Stimulated activated effector memory CD8-positive, alpha-beta T cell treated with anti-CD3 and anti-CD28 coated beads, Interleukin-12 subunit alpha, Interleukin-12 subunit beta, amount 100 ng/mL, for 72 hours (primary cell): Measurements from ENCODE around the gene SPAG17.

ENCODE experiments used
- ATAC-seq: fragments of 150-1000 bp; cut with Tn5 transposase; 2 replicates; pipeline ENCODE4 v1.10.0; 2021
- DNase-seq, 2 donors: peaks; one replicate each; pipeline ENCODE4 v3.0.0; 2021 to 2022; ENCODE audit warnings: low spot score in 2 of 2
- H3K27ac Mint-ChIP-seq: one replicate; pipeline ENCODE4 v1.8.0; 2022; ENCODE audit warnings: mild to moderate bottlenecking, mixed read lengths
- H3K36me3 Mint-ChIP-seq: one replicate; pipeline ENCODE4 v1.8.0; 2022; ENCODE audit warnings: mild to moderate bottlenecking, mixed read lengths
- H3K4me1 Mint-ChIP-seq: one replicate; pipeline ENCODE4 v1.8.0; 2022; ENCODE audit warnings: mixed read lengths
- H3K4me3 Mint-ChIP-seq: one replicate; pipeline ENCODE4 v1.8.0; 2022; ENCODE audit warnings: mild to moderate bottlenecking, mixed read lengths
- H3K9me3 Mint-ChIP-seq: one replicate; pipeline ENCODE4 v1.8.0; 2022; ENCODE audit warnings: mixed read lengths

Gene SPAG17

GRCh38 chr1:118185084-118185832 is at the start of gene SPAG17:
SPAG17 (minus strand) TSS chr1:118185228; CDS start chr1:118185157, 71 bp downstream.
- Mint-ChIP-seq H3K36me3 (no peaks in the 10 kb centered on the region), H3K4me3 (no peak within 1 kb of the TSS), H3K27ac (no peak within 1 kb of the TSS), H3K9me3 (peaks cover 9% of the 10 kb centered on the region), H3K4me1 (no peaks in the 10 kb centered on the region)
- DNase-seq = no peak
- no peak for ATAC-seq

DNA sequence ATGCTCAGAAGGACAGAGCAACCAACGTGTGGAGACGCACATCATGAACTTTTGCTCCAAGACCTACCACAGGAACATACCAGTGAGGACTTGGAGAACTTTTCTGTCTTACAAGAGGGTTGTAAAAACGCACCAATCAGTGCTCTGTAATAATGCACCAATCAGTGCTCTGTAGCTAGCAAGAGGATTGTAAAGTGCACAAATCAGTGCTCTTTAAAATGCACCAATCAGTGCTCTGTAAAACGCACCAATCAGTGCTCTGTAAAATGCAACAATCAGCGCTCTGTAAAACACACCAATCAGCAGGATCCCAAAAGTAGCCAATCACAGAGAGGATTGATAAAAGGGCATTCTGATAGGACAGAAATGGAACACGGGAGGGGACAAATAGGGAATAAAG is 40.4 kb upstream of the SPAG17 start:
- H3K4me1 Mint-ChIP-seq = no peaks in the 10 kb centered on the region
- DNase-seq (no peak), ATAC-seq (no peak)
- no peak overlapping the region for H3K27ac Mint-ChIP-seq
- peaks cover 2% of the 10 kb centered on the region for H3K9me3 Mint-ChIP-seq
- no peak overlapping the region for H3K4me3 Mint-ChIP-seq
- H3K36me3 Mint-ChIP-seq = no peaks in the 10 kb centered on the region

DNA sequence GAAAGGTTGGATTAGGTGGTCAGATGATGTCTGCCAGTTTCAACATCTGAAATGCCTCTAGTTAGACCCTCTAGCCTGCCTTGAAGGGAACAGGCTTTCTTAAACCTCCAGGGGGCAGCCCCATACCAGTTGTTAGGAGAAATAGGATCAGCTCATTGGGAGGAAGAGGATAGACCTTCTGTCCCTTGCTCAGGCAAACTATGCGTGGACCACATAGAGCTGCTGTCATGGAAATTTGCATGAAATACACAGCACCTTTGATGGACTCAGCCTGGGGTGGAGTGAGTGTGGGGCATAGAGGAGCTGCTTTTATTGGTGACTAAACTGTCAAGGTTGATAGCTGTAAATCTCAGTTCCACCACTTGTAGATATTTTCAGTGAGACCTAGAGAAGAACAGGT is 38.4 kb upstream of the SPAG17 start:
- ATAC-seq (no peak), DNase-seq (no peak)
- Mint-ChIP-seq H3K27ac (no peak overlapping the region), H3K4me1 (no peaks in the 10 kb centered on the region), H3K9me3 (peaks cover 2% of the 10 kb centered on the region), H3K4me3 (no peak overlapping the region), H3K36me3 (no peaks in the 10 kb centered on the region)

GRCh38 chr1:118219438-118219837 is 34.4 kb upstream of the SPAG17 start:
- H3K36me3 Mint-ChIP-seq = no peaks in the 10 kb centered on the region
- no peak for ATAC-seq
- no peak overlapping the region for H3K4me3 Mint-ChIP-seq
- H3K27ac Mint-ChIP-seq = no peak overlapping the region
- no peaks in the 10 kb centered on the region for H3K4me1 Mint-ChIP-seq
- DNase-seq = no peak
- H3K9me3 Mint-ChIP-seq = peaks cover 5% of the 10 kb centered on the region

DNA sequence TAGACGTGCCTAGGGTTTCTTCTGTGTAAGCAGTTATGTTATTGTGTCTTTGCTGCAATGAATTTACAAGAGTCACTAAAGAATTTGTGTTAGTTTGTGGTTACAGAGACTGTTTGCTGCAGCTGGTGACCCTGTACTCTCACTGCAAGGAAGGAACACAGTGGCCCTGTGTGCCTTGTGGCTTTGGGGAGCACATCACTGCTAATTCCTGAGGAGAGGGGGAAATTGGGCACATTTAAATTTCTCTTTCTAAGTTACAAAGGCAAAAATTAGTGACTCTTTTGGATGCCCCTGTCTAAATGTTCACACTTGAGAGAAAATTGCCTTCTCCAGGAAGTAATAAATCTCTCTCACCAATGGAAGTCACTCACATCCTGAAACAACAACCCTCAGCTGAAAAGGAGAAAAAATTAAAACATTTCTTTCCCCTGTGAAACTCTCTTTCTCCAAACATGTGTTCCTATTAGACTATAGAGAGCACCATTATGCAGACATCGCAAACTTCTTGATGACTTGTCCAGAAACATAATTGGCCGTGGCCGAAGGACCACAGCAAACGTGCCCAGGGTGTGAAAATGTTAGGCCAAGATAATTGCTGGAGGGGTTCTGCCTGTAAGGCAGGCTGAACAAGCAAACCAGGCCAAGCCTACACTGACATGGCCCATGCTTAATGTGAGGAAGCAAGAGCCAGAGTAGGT is 32.3 kb upstream of the SPAG17 start:
- H3K36me3 Mint-ChIP-seq = no peaks in the 10 kb centered on the region
- no peak for ATAC-seq

GRCh38 chr1:118214866-118215265 is 29.8 kb upstream of the SPAG17 start:
- DNase-seq (no peak), ATAC-seq (no peak)
- Mint-ChIP-seq H3K36me3 (no peaks in the 10 kb centered on the region), H3K4me1 (no peaks in the 10 kb centered on the region), H3K4me3 (no peak overlapping the region), H3K9me3 (peaks cover 3% of the 10 kb centered on the region), H3K27ac (no peak overlapping the region)

More for the DNA sequence above, 32.3 kb upstream of the SPAG17 start:
- Mint-ChIP-seq H3K9me3 (peaks cover 3% of the 10 kb centered on the region), H3K4me1 (no peaks in the 10 kb centered on the region), H3K27ac (no peak overlapping the region), H3K4me3 (no peak overlapping the region)
- no peak for DNase-seq

DNA sequence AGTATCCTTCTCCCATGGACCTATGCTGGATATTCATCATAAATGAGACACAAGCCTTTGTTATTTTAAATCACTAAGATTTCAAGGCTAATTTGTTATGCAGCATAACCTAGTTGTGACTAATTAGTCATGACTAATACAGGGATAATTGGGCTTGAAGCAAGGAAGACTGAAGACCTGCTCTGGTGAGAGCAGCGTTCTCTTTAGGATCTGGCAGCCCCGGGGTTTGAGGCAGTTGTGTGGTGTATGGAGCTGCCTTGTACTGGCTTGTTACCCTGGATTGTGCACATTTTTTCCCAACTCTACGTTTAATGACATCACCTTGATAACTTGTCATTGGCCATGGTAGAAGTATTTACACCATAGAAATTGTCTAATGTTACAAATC is 25.7 kb upstream of the SPAG17 start:
- H3K4me3 Mint-ChIP-seq = no peak overlapping the region

GRCh38 chr1:118210051-118210722 is 25.2 kb upstream of the SPAG17 start:
- Mint-ChIP-seq H3K4me3 (no peak overlapping the region), H3K9me3 (peaks cover 12% of the 10 kb centered on the region), H3K4me1 (no peaks in the 10 kb centered on the region), H3K36me3 (no peaks in the 10 kb centered on the region), H3K27ac (no peak overlapping the region)
- ATAC-seq (no peak), DNase-seq (no peak)

More for the DNA sequence above, 25.7 kb upstream of the SPAG17 start:
- Mint-ChIP-seq H3K36me3 (no peaks in the 10 kb centered on the region), H3K9me3 (peaks cover 15% of the 10 kb centered on the region), H3K4me1 (no peaks in the 10 kb centered on the region), H3K27ac (no peak overlapping the region)
- ATAC-seq (no peak), DNase-seq (no peak)

DNA sequence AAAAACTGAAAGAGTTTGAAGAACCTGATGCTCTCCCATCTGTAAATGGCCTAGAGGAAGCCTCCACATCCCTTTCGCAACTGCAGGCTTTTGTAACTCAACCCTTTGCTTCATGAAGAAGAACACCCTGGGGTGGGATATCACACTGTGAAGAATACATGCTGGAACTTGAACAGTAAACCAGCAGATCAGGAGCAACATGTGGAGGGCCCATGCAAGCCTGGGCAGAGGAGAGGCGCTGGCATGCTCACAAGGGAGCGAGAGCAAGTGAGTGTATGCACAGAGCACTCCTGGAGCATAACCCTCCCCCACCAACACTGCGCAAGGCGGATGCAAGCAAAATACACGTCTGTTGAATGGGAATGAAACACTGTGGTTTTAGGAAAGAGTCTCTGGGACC is 24.6 kb upstream of the SPAG17 start:
- ATAC-seq (no peak), DNase-seq (no peak)
- Mint-ChIP-seq H3K4me3 (no peak overlapping the region), H3K27ac (no peak overlapping the region), H3K4me1 (no peaks in the 10 kb centered on the region), H3K9me3 (peaks cover 12% of the 10 kb centered on the region), H3K36me3 (no peaks in the 10 kb centered on the region)

- ATAC-seq (no peak), DNase-seq (no peak)
- Mint-ChIP-seq H3K9me3 (peaks cover 23% of the 10 kb centered on the region), H3K27ac (no peak overlapping the region), H3K4me1 (no peaks in the 10 kb centered on the region), H3K36me3 (no peaks in the 10 kb centered on the region), H3K4me3 (no peak overlapping the region)
Observed at GRCh38 chr1:118206966-118207365, 21.9 kb upstream of the SPAG17 start.

DNA sequence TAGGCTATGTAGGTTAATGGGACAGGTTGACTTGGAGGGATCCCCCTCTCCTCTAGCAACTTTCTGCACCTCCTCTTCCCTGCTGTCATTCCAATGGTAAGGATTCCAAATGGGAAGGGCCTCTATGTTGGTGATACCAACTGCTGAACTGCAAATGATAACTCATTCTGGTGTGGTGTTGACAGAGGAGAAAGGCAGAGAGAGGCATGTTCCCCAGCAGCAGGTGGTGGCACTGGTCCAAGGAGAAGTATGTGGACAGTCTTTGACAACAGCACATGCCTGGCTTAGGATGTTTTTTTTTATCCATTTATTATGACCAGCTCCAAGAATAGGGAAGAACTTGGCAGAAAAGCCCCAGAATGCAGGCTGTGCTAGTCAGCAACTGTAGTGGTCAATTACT is 19.6 kb upstream of the SPAG17 start:
- no peaks in the 10 kb centered on the region for H3K4me1 Mint-ChIP-seq
- H3K36me3 Mint-ChIP-seq = no peaks in the 10 kb centered on the region
- no peak overlapping the region for H3K27ac Mint-ChIP-seq
- ATAC-seq (no peak), DNase-seq (no peak)
- no peak overlapping the region for H3K4me3 Mint-ChIP-seq
- peaks cover 23% of the 10 kb centered on the region for H3K9me3 Mint-ChIP-seq

GRCh38 chr1:118204105-118204504 is 19.1 kb upstream of the SPAG17 start:
- Mint-ChIP-seq H3K4me3 (no peak overlapping the region), H3K9me3 (peaks cover 23% of the 10 kb centered on the region), H3K27ac (no peak overlapping the region), H3K36me3 (no peaks in the 10 kb centered on the region), H3K4me1 (no peaks in the 10 kb centered on the region)
- no peak for ATAC-seq
- no peak for DNase-seq

DNA sequence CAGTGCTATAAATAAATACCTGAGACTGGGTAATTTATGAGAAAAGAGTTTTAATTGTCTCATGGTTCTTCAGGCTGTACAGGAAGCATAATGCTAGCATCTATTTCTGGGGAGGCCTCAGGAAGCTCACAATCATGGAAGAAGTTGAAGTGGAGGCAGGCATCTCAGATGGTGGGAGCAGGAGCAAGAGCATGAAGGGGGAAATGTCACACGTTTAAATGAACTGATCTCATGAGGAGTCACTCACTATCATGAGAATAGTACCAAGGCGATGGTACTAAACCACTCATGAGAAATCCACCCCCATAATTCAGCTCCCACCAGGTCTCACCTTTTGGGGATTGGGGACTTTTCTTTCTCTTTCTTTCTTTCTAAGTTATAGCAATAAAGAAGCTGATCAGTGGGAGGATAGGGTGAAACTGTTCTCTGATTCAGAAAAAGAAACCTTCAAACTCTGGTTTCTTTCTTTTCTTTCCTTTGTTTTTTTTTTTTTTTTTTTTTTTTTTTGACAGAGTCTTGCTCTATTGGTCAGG is 17.1 kb upstream of the SPAG17 start:
- Mint-ChIP-seq H3K9me3 (peaks cover 18% of the 10 kb centered on the region), H3K36me3 (no peaks in the 10 kb centered on the region), H3K4me3 (no peak overlapping the region), H3K27ac (no peak overlapping the region), H3K4me1 (no peaks in the 10 kb centered on the region)
- ATAC-seq (no peak), DNase-seq (no peak)

DNA sequence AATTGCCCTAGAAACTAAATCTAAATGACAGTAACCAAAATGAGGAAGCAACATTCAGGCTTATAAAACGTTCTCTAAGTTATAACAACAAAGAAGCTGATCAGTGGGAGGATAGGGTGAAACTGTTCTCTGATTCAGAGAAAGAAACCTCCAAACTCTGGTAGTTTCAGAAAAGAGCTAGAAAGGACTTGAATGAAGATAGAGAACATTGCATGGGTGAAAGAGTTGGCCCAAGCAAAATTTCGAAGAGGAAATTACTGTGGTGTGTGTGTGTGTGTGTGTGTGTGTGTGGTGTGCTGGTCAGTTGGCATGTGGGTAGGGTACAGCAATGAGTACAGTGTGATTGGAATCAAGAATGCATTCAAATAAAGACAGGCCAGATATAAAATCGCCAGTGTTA is 16.5 kb upstream of the SPAG17 start:
- no peak overlapping the region for H3K27ac Mint-ChIP-seq
- ATAC-seq (no peak), DNase-seq (no peak)
- no peaks in the 10 kb centered on the region for H3K4me1 Mint-ChIP-seq
- peaks cover 14% of the 10 kb centered on the region for H3K9me3 Mint-ChIP-seq
- no peaks in the 10 kb centered on the region for H3K36me3 Mint-ChIP-seq
- H3K4me3 Mint-ChIP-seq = no peak overlapping the region

GRCh38 chr1:118200836-118201235 is 15.8 kb upstream of the SPAG17 start:
- Mint-ChIP-seq H3K9me3 (peaks cover 11% of the 10 kb centered on the region), H3K36me3 (no peaks in the 10 kb centered on the region), H3K27ac (no peak overlapping the region), H3K4me3 (no peak overlapping the region), H3K4me1 (no peaks in the 10 kb centered on the region)
- DNase-seq = no peak
- ATAC-seq = no peak
